Subcutaneous abdominal adipose tissue (tissue), 5 donors: ENCODE measurements around the gene NAB2.

ENCODE experiments used
- H3K27ac ChIP-seq: one replicate; pipeline ENCODE4 v1.7.0; 2013; ENCODE audit warnings: low read depth, mild to moderate bottlenecking, inconsistent platforms, low read length, moderate library complexity
- H3K27me3 ChIP-seq, 5 donors: one replicate each; pipeline ENCODE4 v1.7.0; 2013; ENCODE audit warnings: low read length in 5 of 5, inconsistent platforms in 1 of 5; ENCODE audit not compliant: control insufficient read depth in 5 of 5, insufficient read depth in 4 of 5
- H3K36me3 ChIP-seq, 5 donors: one replicate each; pipeline ENCODE4 v1.7.0; 2013; ENCODE audit warnings: low read length in 5 of 5; ENCODE audit not compliant: control insufficient read depth in 5 of 5, insufficient read depth in 5 of 5
- H3K4me1 ChIP-seq, 5 donors: one replicate each; pipeline ENCODE4 v1.7.0; 2013; ENCODE audit warnings: low read length in 5 of 5, mild to moderate bottlenecking in 3 of 5, moderate library complexity in 1 of 5; ENCODE audit not compliant: control insufficient read depth in 5 of 5, insufficient read depth in 5 of 5
- H3K4me3 ChIP-seq, 5 donors: one replicate each; pipeline ENCODE4 v1.7.0; 2013; ENCODE audit warnings: low read length in 5 of 5, low read depth in 1 of 5
- H3K9ac ChIP-seq, 5 donors: one replicate each; pipeline ENCODE4 v1.7.0; 2013; ENCODE audit warnings: low read length in 5 of 5, mild to moderate bottlenecking in 4 of 5, moderate library complexity in 3 of 5
- H3K9me3 ChIP-seq, 5 donors: one replicate each; pipeline ENCODE4 v1.7.0; 2013; ENCODE audit warnings: low read length in 5 of 5; ENCODE audit not compliant: control insufficient read depth in 5 of 5
- donor health status: healthy.
- donor health status: healthy.
- donor health status: healthy.
- donor health status: healthy.
- donor health status: healthy.

NAB2 gene

GRCh38 chr12:57101892-57102695, 13.2 kb downstream of the NAB2 start:
- Histone ChIP-seq H3K4me3 (no peak overlapping the region), H3K4me1 (peaks cover 0 to 5% (median 0%) of the 10 kb centered on the region in 5 donors), H3K27me3 (no peaks in the 10 kb centered on the region), H3K9ac (no peak overlapping the region), H3K36me3 (peaks cover 8 to 84% (median 76%) of the 10 kb centered on the region in 5 donors), H3K27ac (no peak overlapping the region), H3K9me3 (no peaks in the 10 kb centered on the region)

GRCh38 chr12:57103856-57104255, 14.9 kb downstream of the NAB2 start:
- no peaks in the 10 kb centered on the region for H3K9me3 ChIP-seq
- no peaks in the 10 kb centered on the region for H3K27me3 ChIP-seq
- H3K4me3 ChIP-seq: no peak overlapping the region
- peaks cover 0 to 81% (median 67%) of the 10 kb centered on the region in 5 donors for H3K36me3 ChIP-seq
- H3K27ac ChIP-seq: no peak overlapping the region
- H3K4me1 ChIP-seq: peaks cover 3 to 15% (median 10%) of the 10 kb centered on the region in 5 donors
- H3K9ac ChIP-seq: no peak overlapping the region

- no peaks in the 10 kb centered on the region for H3K27me3 ChIP-seq
- H3K27ac ChIP-seq: no peak overlapping the region
- H3K4me3 ChIP-seq: no peak overlapping the region
- H3K9me3 ChIP-seq: no peaks in the 10 kb centered on the region
- peaks cover 0 to 76% (median 61%) of the 10 kb centered on the region in 5 donors for H3K36me3 ChIP-seq
- H3K9ac ChIP-seq: no peak overlapping the region
- peaks cover 3 to 17% (median 13%) of the 10 kb centered on the region in 5 donors for H3K4me1 ChIP-seq
Observed at GRCh38 chr12:57104292-57104910, 15.5 kb downstream of the NAB2 start.

GRCh38 chr12:57105011-57105753, 16.3 kb downstream of the NAB2 start:
- Histone ChIP-seq H3K4me1 (peaks cover 3 to 25% (median 21%) of the 10 kb centered on the region in 5 donors), H3K36me3 (peaks cover 0 to 68% (median 53%) of the 10 kb centered on the region in 5 donors), H3K4me3 (no peak overlapping the region), H3K9me3 (no peaks in the 10 kb centered on the region), H3K27me3 (no peaks in the 10 kb centered on the region), H3K27ac (no peak overlapping the region), H3K9ac (no peak overlapping the region)

- peaks cover 3 to 31% (median 30%) of the 10 kb centered on the region in 5 donors for H3K4me1 ChIP-seq
- H3K9ac ChIP-seq: no peak overlapping the region
- H3K36me3 ChIP-seq: peaks cover 0 to 63% (median 53%) of the 10 kb centered on the region in 5 donors
- H3K4me3 ChIP-seq: no peak overlapping the region
- H3K9me3 ChIP-seq: no peaks in the 10 kb centered on the region
- no peak overlapping the region for H3K27ac ChIP-seq
- no peaks in the 10 kb centered on the region for H3K27me3 ChIP-seq
Observed at GRCh38 chr12:57106021-57106708, 17.3 kb downstream of the NAB2 start.

- Histone ChIP-seq H3K36me3 (peaks cover 0 to 50% (median 46%) of the 10 kb centered on the region in 5 donors), H3K4me1 (peaks cover 7 to 44% (median 41%) of the 10 kb centered on the region in 5 donors), H3K4me3 (no peak overlapping the region), H3K27me3 (no peaks in the 10 kb centered on the region), H3K27ac (no peak overlapping the region), H3K9ac (no peak overlapping the region), H3K9me3 (no peaks in the 10 kb centered on the region)
Observed at GRCh38 chr12:57107456-57108155, 18.7 kb downstream of the NAB2 start.

GRCh38 chr12:57109207-57110103, 20.5 kb downstream of the NAB2 start:
- Histone ChIP-seq H3K4me1 (peaks cover 7 to 46% (median 43%) of the 10 kb centered on the region in 5 donors), H3K4me3 (peak overlapping the region; percentile 78 to 98 (median 94)), H3K27me3 (no peaks in the 10 kb centered on the region), H3K9ac (peak overlapping the region in 4 of 5 donors; percentile 44 to 96 (median 94)), H3K9me3 (no peaks in the 10 kb centered on the region), H3K36me3 (peaks cover 0 to 41% (median 37%) of the 10 kb centered on the region in 5 donors), H3K27ac (peak overlapping the region; percentile 100)

- no peaks in the 10 kb centered on the region for H3K27me3 ChIP-seq
- peak overlapping the region; percentile 84 to 99 (median 95) for H3K9ac ChIP-seq
- peak overlapping the region; percentile 78 to 98 (median 94) for H3K4me3 ChIP-seq
- no peaks in the 10 kb centered on the region for H3K9me3 ChIP-seq
- peak overlapping the region; percentile 100 for H3K27ac ChIP-seq
- peaks cover 0 to 32% (median 28%) of the 10 kb centered on the region in 5 donors for H3K36me3 ChIP-seq
- H3K4me1 ChIP-seq: peaks cover 7 to 46% (median 43%) of the 10 kb centered on the region in 5 donors
Observed at GRCh38 chr12:57110104-57111030, 21.5 kb downstream of the NAB2 start.
